ENCODE measurements around the gene MCAM.

GRCh38 chr11:119335655-119336543 lies 19.0 kb upstream of the MCAM start:
- no peak for TF ChIP-seq POLR2A (IDR thresholded peaks at IDR 0.05; ENCODE audit: low read length)
- TF ChIP-seq GATA1 (IDR thresholded peaks at IDR 0.05; ENCODE audit: low read depth, low read length): no peak

Measured in erythroblast (primary cell).